NT2/D1 (cell line): ENCODE data around the gene ZNF862.

Experiments
- DNase-seq: peaks from one replicate; pipeline ENCODE4 v3.0.0-alpha.2; 2011; ENCODE audit warnings: low read depth, low spot score
- H3K27me3 ChIP-seq: 2 replicates; pipeline ENCODE4 v1.6.0; 2011; ENCODE audit warnings: mild to moderate bottlenecking; ENCODE audit not compliant: insufficient read length, insufficient read depth
- H3K36me3 ChIP-seq: 2 replicates; pipeline ENCODE4 v1.6.1; 2011; ENCODE audit warnings: mild to moderate bottlenecking, low read length, mixed read lengths; ENCODE audit not compliant: insufficient read depth, insufficient read length
- H3K4me1 ChIP-seq: 2 replicates; pipeline ENCODE4 v1.5.1; 2011; ENCODE audit not compliant: insufficient read depth, insufficient read length
- H3K4me3 ChIP-seq: 2 replicates; pipeline ENCODE4 v1.5.1; 2011; ENCODE audit warnings: low read depth; ENCODE audit not compliant: insufficient read length
- H3K9ac ChIP-seq: 2 replicates; pipeline ENCODE4 v1.6.0; 2011; ENCODE audit warnings: low read depth; ENCODE audit not compliant: insufficient read length
- H3K9me3 ChIP-seq: 2 replicates; pipeline ENCODE4 v1.5.1; 2011; ENCODE audit warnings: mild to moderate bottlenecking, low read length; ENCODE audit not compliant: insufficient read depth
- SUZ12 ChIP-seq: IDR thresholded peaks from 2 replicates; pipeline ENCODE4 v1.6.1; 2011; ENCODE audit not compliant: insufficient read length, insufficient read depth; ENCODE audit errors: extremely low read depth
- YY1 ChIP-seq: IDR thresholded peaks from 2 replicates; pipeline ENCODE4 v1.6.1; 2011; ENCODE audit not compliant: insufficient read length, insufficient read depth
- ZNF274 ChIP-seq: IDR thresholded peaks from 2 replicates; pipeline ENCODE4 v1.6.1; 2011; ENCODE audit warnings: mild to moderate bottlenecking, low read depth, low read length

Gene ZNF862

DNA sequence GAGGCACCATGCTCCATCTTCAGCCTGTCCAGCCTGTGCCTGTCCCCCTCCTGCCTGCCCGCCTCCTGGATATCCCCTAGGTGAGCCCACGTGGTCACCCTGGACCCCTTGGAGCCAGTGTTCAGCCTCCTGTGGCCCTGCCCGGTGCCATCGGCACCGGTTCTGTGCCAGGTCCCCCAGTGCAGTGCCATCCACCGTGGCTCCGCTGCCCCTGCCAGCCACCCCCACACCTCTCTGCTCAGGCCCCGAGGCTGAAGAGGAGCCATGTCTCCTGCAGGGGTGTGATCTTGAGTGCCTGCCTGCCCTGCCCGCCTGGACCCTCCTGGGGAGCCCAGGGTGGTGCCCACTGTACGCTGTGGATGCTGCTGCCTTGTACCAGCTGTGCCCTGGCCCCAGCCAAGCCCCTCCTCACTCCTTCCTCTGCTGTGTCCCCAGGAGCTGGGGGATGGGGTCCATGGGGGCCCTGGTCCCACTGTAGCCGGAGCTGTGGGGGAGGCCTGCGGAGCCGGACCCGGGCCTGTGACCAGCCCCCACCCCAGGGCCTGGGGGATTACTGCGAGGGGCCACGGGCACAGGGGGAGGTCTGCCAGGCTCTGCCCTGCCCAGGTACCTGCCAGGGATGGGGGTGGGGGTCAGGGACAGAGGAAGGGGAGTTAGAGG lies 26.2 kb upstream of the ZNF862 start:
- H3K9me3 ChIP-seq: no peaks in the 10 kb centered on the region
- no peaks in the 10 kb centered on the region for H3K27me3 ChIP-seq
- no peak overlapping the region for H3K4me3 ChIP-seq
- TF ChIP-seq SUZ12 (no peak), YY1 (no peak), ZNF274 (no peak)
- peaks cover 9% of the 10 kb centered on the region for H3K4me1 ChIP-seq
- H3K36me3 ChIP-seq: no peaks in the 10 kb centered on the region
- no peak overlapping the region for H3K9ac ChIP-seq
- no peak for DNase-seq

- TF ChIP-seq YY1 (no peak), ZNF274 (no peak), SUZ12 (no peak)
- Histone ChIP-seq H3K9ac (peak overlapping the region; percentile 42), H3K4me3 (no peak overlapping the region), H3K27me3 (no peaks in the 10 kb centered on the region), H3K9me3 (no peaks in the 10 kb centered on the region), H3K4me1 (peaks cover 9% of the 10 kb centered on the region), H3K36me3 (no peaks in the 10 kb centered on the region)
- no peak for DNase-seq
These were observed 24.7 kb upstream of the ZNF862 start for GRCh38 chr7:149813254-149814035.

DNA sequence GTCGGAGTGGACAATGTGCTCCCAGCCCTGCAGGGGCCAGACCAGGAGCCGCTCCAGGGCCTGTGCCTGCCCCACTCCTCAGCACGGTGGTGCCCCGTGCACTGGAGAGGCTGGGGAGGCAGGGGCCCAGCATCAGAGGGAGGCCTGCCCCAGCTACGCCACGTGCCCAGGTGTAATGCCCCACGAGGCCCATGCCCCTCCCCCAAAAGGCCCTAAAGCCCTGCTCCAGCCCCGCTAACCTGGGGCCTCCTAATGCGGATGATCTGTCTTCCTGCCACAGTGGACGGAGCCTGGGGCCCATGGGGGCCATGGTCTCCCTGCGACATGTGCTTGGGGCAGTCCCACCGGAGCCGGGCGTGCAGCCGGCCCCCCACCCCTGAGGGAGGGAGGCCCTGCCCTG lies 23.7 kb upstream of the ZNF862 start:
- Histone ChIP-seq H3K27me3 (no peaks in the 10 kb centered on the region), H3K9me3 (no peaks in the 10 kb centered on the region), H3K4me1 (peaks cover 9% of the 10 kb centered on the region), H3K36me3 (no peaks in the 10 kb centered on the region), H3K4me3 (no peak overlapping the region), H3K9ac (no peak overlapping the region)
- TF ChIP-seq YY1 (no peak), ZNF274 (no peak), SUZ12 (no peak)
- no peak for DNase-seq

- TF ChIP-seq SUZ12: no peak
- TF ChIP-seq ZNF274: no peak
- no peak for TF ChIP-seq YY1
- H3K9ac ChIP-seq: no peak overlapping the region
- no peaks in the 10 kb centered on the region for H3K9me3 ChIP-seq
- peaks cover 9% of the 10 kb centered on the region for H3K4me1 ChIP-seq
- H3K4me3 ChIP-seq: no peak overlapping the region
- DNase-seq: no peak
- no peaks in the 10 kb centered on the region for H3K27me3 ChIP-seq
- H3K36me3 ChIP-seq: no peaks in the 10 kb centered on the region
These were observed 23.1 kb upstream of the ZNF862 start for GRCh38 chr7:149815121-149815520.

DNA sequence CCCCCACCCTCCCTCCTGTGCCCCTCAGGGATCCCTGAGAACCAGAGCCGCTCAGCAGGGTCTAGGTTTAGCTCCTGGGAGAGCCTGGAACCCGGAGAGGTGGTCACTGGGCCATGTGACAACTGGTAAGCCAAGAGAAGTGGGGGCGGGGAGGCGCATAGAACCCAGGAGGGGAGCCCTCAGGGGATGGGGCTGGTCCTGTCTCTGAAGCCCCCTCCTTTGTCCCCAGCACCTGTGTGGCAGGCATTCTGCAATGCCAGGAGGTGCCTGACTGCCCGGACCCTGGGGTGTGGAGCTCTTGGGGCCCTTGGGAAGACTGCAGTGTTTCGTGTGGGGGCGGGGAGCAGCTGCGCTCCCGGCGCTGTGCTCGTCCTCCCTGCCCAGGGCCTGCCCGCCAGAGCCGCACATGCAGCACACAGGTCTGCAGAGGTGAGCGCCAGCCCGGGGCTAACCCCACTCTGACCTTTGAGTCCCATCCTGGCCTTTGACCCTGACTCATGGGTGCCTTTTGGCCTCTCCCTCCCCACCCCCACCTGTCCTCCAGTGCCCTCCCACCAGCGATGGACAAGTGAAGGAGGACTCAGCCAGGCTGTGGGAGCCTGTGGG lies 22.4 kb upstream of the ZNF862 start:
- no peak for TF ChIP-seq SUZ12
- no peak for TF ChIP-seq ZNF274
- no peak for TF ChIP-seq YY1
- no peaks in the 10 kb centered on the region for H3K9me3 ChIP-seq
- H3K4me3 ChIP-seq: no peak overlapping the region
- H3K27me3 ChIP-seq: no peaks in the 10 kb centered on the region
- H3K9ac ChIP-seq: no peak overlapping the region
- H3K4me1 ChIP-seq: peaks cover 9% of the 10 kb centered on the region
- no peak for DNase-seq
- H3K36me3 ChIP-seq: no peaks in the 10 kb centered on the region

DNA sequence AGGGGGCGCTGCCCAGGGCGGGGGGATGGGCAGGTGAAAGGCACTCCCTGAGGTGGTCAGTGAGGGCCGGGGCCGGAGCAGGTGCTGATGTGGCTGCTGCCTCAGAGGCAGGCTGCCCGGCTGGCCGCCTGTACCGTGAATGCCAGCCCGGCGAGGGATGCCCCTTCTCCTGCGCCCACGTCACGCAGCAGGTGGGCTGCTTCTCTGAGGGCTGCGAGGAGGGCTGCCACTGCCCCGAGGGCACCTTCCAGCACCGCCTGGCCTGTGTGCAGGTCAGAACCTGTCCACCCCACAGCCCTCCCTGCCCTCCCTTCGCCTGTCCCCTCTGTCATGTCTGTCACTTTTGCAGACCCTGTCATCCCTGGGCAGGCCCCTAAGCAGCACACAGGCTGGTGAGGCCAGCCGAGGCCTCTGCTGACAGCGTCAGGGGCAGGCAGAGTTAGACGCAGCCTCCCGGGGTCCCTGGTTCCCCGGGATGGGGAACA lies 21.9 kb upstream of the ZNF862 start:
- Histone ChIP-seq H3K9me3 (no peaks in the 10 kb centered on the region; the same call in 1 of the 2 replicates), H3K4me3 (no peak overlapping the region), H3K9ac (no peak overlapping the region), H3K36me3 (no peaks in the 10 kb centered on the region), H3K4me1 (peaks cover 9% of the 10 kb centered on the region), H3K27me3 (no peaks in the 10 kb centered on the region)
- TF ChIP-seq ZNF274 (no peak), YY1 (no peak), SUZ12 (no peak)
- no peak for DNase-seq

DNA sequence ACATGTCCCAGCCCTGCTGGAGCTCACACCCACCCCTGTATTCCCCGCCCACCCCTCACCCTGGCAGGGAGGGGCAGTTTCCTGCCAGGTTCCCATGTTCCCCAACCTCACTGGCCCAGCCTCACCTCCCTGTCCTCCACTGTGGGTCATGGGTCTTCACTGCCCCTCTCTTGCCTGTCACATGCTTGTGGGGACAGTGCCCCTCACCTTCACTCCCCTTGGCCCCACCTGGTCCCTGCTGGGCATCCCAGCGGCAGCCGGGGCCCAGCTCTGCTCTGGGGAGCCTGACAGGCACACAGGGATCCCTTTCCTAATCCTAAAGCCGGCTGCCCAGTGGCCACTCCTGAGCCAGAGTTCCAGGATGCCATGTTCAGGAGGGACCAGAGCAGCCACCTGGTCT lies 21.4 kb upstream of the ZNF862 start:
- no peak overlapping the region for H3K4me3 ChIP-seq
- H3K36me3 ChIP-seq: no peaks in the 10 kb centered on the region
- no peak for DNase-seq
- no peaks in the 10 kb centered on the region for H3K27me3 ChIP-seq
- H3K9ac ChIP-seq: no peak overlapping the region
- TF ChIP-seq ZNF274 (no peak), SUZ12 (no peak), YY1 (no peak)
- peaks cover 9% of the 10 kb centered on the region for H3K4me1 ChIP-seq
- H3K9me3 ChIP-seq: no peaks in the 10 kb centered on the region; the same call in 1 of the 2 replicates
